Liver (tissue), 9 donors: ENCODE data around the gene DCAF11. TPM values are rescaled to one million over a fixed set of nuclear protein-coding genes. Genes with fewer than 3 reads are reported as not detected.

Experiments
- DNase-seq: peaks from one replicate; pipeline ENCODE4 v3.0.0-alpha.2; 2017; ENCODE audit warnings: low spot score
- H3K27ac ChIP-seq, 2 donors: one replicate each; pipeline ENCODE4 v1.7.0; 2013; ENCODE audit warnings: inconsistent platforms in 2 of 2, low read length in 2 of 2, control low read depth in 1 of 2, low read depth in 1 of 2, mild to moderate bottlenecking in 1 of 2
- H3K27me3 ChIP-seq, 4 donors: one replicate each; pipeline versions ENCODE4 v1.6.1 to v1.7.0; 2013; ENCODE audit warnings: low read length in 3 of 4, inconsistent platforms in 1 of 4, mild to moderate bottlenecking in 1 of 4, moderate library complexity in 1 of 4; ENCODE audit not compliant: control insufficient read depth in 4 of 4, insufficient read depth in 4 of 4
- H3K36me3 ChIP-seq, 4 donors: one replicate each; pipeline versions ENCODE4 v1.6.1 to v1.7.0; 2013; ENCODE audit warnings: low read length in 3 of 4, mild to moderate bottlenecking in 3 of 4, low read depth in 1 of 4, moderate library complexity in 1 of 4; ENCODE audit not compliant: control insufficient read depth in 4 of 4, insufficient read depth in 3 of 4
- H3K4me1 ChIP-seq, 4 donors: one replicate each; pipeline versions ENCODE4 v1.6.1 to v1.7.0; 2013; ENCODE audit warnings: low read length in 3 of 4, mild to moderate bottlenecking in 3 of 4, moderate library complexity in 1 of 4; ENCODE audit not compliant: control insufficient read depth in 4 of 4, insufficient read depth in 4 of 4
- H3K4me3 ChIP-seq, 3 donors: one replicate each; pipeline versions ENCODE4 v1.6.1 to v1.7.0; 2013; ENCODE audit warnings: low read length in 3 of 3, control low read depth in 1 of 3, low read depth in 1 of 3, mild to moderate bottlenecking in 1 of 3
- H3K9ac ChIP-seq, 2 donors: one replicate each; pipeline ENCODE4 v1.7.0; 2013; ENCODE audit warnings: low read length in 2 of 2, mild to moderate bottlenecking in 2 of 2, moderate library complexity in 2 of 2, control low read depth in 1 of 2, low read depth in 1 of 2
- H3K9me3 ChIP-seq, 4 donors: one replicate each; pipeline versions ENCODE4 v1.6.1 to v1.7.0; 2013; ENCODE audit warnings: low read length in 3 of 4; ENCODE audit not compliant: control insufficient read depth in 4 of 4
- ATF3 ChIP-seq: IDR thresholded peaks from 2 replicates; pipeline ENCODE4 v1.6.1; 2016; ENCODE audit warnings: antibody characterized with exemption
- CTCF ChIP-seq: fragments of 150-350 bp; IDR thresholded peaks from 2 replicates; pipeline ENCODE4 v1.5.1; 2017; ENCODE audit warnings: improper control_type of control experiment, low read depth, low read length; ENCODE audit not compliant: missing input control
- EGR1 ChIP-seq, 2 donors: IDR thresholded peaks; 2 replicates each; pipeline ENCODE4 v1.6.1; 2016 to 2018; ENCODE audit warnings: antibody characterized with exemption in 2 of 2, low read depth in 2 of 2
- FOXA1 ChIP-seq: IDR thresholded peaks from 2 replicates; pipeline ENCODE4 v1.6.1; 2016; ENCODE audit warnings: antibody characterized with exemption
- FOXA2 ChIP-seq: IDR thresholded peaks from 2 replicates; pipeline ENCODE4 v1.6.1; 2016; ENCODE audit warnings: antibody characterized with exemption
- GABPA ChIP-seq, 2 donors: IDR thresholded peaks in 1 of 2; conservative IDR thresholded peaks in 1 of 2; 2 replicates each; pipeline ENCODE4 v1.6.1; 2016; ENCODE audit warnings: antibody characterized with exemption in 2 of 2, mild to moderate bottlenecking in 1 of 2, moderate library complexity in 1 of 2
- HNF4A ChIP-seq, 2 donors: conservative IDR thresholded peaks; 2 replicates each; pipeline ENCODE4 v1.6.1; 2016; ENCODE audit warnings: antibody characterized with exemption in 2 of 2, mild to moderate bottlenecking in 2 of 2
- HNF4G ChIP-seq: IDR thresholded peaks from 2 replicates; pipeline ENCODE4 v1.6.1; 2016; ENCODE audit warnings: antibody characterized with exemption
- JUND ChIP-seq, 2 donors: IDR thresholded peaks; 2 replicates each; pipeline ENCODE4 v1.6.1; 2016; ENCODE audit warnings: antibody characterized with exemption in 2 of 2
- NR2F2 ChIP-seq: IDR thresholded peaks from 2 replicates; pipeline ENCODE4 v1.6.1; 2016; ENCODE audit warnings: antibody characterized with exemption
- RAD21 ChIP-seq, 2 donors: IDR thresholded peaks; 2 replicates each; pipeline ENCODE4 v1.6.1; 2016; ENCODE audit warnings: antibody characterized with exemption in 2 of 2, mild to moderate bottlenecking in 2 of 2
- RXRA ChIP-seq, 2 donors: IDR thresholded peaks; 2 replicates each; pipeline ENCODE4 v1.6.1; 2017 to 2018; ENCODE audit warnings: antibody characterized with exemption in 2 of 2, mild to moderate bottlenecking in 1 of 2
- SP1 ChIP-seq: IDR thresholded peaks from 2 replicates; pipeline ENCODE4 v1.6.1; 2018; ENCODE audit warnings: antibody characterized with exemption, mild to moderate bottlenecking
- TAF1 ChIP-seq: conservative IDR thresholded peaks from 2 replicates; pipeline ENCODE4 v1.6.1; 2016; ENCODE audit warnings: antibody characterized with exemption, mild to moderate bottlenecking
- YY1 ChIP-seq: IDR thresholded peaks from 2 replicates; pipeline ENCODE4 v1.6.1; 2016; ENCODE audit warnings: antibody characterized with exemption, mild to moderate bottlenecking
- ZBTB33 ChIP-seq: IDR thresholded peaks from 2 replicates; pipeline ENCODE4 v1.6.1; 2016; ENCODE audit warnings: antibody characterized with exemption
- WGBS: extraction: QIAGEN DNeasy Blood & Tissue Kit; methylation state at CpG from one replicate; pipeline ENCODE4 v1.1.7; 2013; 5-methylcytosine and 5-hydroxymethylcytosine counted together
- polyA plus RNA-seq, 2 donors: library from polyadenylated mRNA; stranded (reverse) in 1 of 2; unstranded in 1 of 2; fragments of 200-250 nt in 1 of 2; fragments of >200 nt in 1 of 2; fragmentation: Nextera tagmentation in 1 of 2; extraction: Ambion mirVana in 1 of 2; gene quantifications; one replicate each; pipeline versions ENCODE4 v1.2.1 to v1.2.3, GENCODE V29; 2013 to 2015
- total RNA-seq, 2 donors: library from RNA; depleted of rRNA; stranded (reverse); fragments of >200 nt; gene quantifications; one replicate each; pipeline ENCODE4 v1.2.3, GENCODE V29; 2014
- TF ChIP-seq, protein P1 (sequence below): IDR thresholded peaks from 2 replicates; pipeline ENCODE4 v1.6.1; 2016; ENCODE audit warnings: antibody characterized with exemption, mild to moderate bottlenecking
- TF ChIP-seq, protein P2 (sequence below): IDR thresholded peaks from 2 replicates; pipeline ENCODE4 v1.6.1; 2016; ENCODE audit warnings: antibody characterized with exemption
- donor health status: healthy.
- donor health status: healthy.
- donor health status: healthy.
- donor health status: healthy.
- donor health status: healthy.

The DCAF11 gene
- total and polyA plus RNA-seq, 4 donors: 30.1 to 312 (median 167) TPM

DNA sequence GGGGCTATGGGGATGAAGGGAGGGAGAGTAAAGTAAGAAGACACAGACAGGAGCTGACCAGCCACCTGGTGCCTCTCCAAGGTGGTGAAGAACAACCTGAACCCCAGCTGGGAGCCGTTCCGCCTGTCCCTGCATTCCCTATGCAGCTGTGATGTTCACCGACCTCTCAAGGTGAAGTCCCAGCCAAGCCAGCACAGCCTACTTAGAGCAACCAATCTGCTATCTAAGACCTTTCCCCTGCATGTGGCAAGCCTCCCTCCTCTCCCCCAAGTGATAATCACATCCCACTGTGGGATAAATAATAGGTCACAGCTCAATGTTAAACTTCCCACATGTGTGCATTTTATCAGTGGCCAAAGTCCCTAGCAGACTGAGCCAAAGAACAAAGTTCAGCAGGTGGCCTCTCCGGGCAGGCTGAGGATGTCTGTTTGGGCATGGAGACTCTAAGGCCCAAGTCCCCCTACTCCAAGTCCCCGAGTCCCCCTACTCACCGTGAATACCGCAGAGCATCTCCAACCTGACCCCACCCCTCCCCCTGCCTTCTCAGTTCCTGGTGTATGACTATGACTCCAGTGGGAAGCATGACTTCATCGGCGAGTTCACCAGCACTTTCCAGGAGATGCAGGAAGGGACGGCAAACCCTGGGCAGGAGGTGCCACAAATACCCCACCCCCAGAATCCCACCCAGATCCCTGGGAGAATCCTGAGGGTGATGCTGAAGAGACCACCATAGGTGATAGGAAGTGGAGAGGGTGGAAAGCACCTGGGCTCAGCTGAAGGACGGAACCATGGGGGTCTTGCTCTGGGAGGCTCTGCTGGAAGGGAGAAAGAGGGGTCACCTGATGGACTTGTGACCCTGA is 39.7 kb upstream of the DCAF11 start:
- whole genome bisulfite sequencing: 48% methylated on average over 11 of the region's 11 CpGs
- no peak for DNase-seq

More for the DNA sequence above, 39.7 kb upstream of the DCAF11 start:
- no peaks in the 10 kb centered on the region for H3K9me3 ChIP-seq
- H3K4me3 ChIP-seq: no peak overlapping the region
- H3K4me1 ChIP-seq: peaks cover 30 to 47% (median 39%) of the 10 kb centered on the region in 4 donors
- H3K9ac ChIP-seq: no peak overlapping the region
- no peaks in the 10 kb centered on the region for H3K36me3 ChIP-seq
- TF ChIP-seq RAD21 (IDR thresholded peaks at IDR 0.05) (peak in 1 of 2 donors; percentile 45), TAF1 (no peak), NR2F2 (peak; percentile 77), SP1 (peak; percentile 96), HNF4A (conservative IDR thresholded peaks at IDR 0.05) (peak; percentile 100), FOXA1 (peak; percentile 41), YY1 (peak; percentile 77), EGR1 (IDR thresholded peaks at IDR 0.05; ENCODE audit: low read depth in 2 of 2) (peak in 1 of 2 donors; percentile 43), JUND (IDR thresholded peaks at IDR 0.05) (peak in 1 of 2 donors; percentile 89), CTCF (no peak), ZBTB33 (peak; percentile 86), HNF4G (peak; percentile 99), RXRA (IDR thresholded peaks at IDR 0.05) (peak; percentile 97 to 99), GABPA (IDR thresholded peaks at IDR 0.05 in 1 of 2, conservative IDR thresholded peaks at IDR 0.05 in 1 of 2) (peak in 1 of 2 donors; percentile 69), ATF3 (no peak), FOXA2 (peak; percentile 59)
- TF ChIP-seq, protein P1, sequence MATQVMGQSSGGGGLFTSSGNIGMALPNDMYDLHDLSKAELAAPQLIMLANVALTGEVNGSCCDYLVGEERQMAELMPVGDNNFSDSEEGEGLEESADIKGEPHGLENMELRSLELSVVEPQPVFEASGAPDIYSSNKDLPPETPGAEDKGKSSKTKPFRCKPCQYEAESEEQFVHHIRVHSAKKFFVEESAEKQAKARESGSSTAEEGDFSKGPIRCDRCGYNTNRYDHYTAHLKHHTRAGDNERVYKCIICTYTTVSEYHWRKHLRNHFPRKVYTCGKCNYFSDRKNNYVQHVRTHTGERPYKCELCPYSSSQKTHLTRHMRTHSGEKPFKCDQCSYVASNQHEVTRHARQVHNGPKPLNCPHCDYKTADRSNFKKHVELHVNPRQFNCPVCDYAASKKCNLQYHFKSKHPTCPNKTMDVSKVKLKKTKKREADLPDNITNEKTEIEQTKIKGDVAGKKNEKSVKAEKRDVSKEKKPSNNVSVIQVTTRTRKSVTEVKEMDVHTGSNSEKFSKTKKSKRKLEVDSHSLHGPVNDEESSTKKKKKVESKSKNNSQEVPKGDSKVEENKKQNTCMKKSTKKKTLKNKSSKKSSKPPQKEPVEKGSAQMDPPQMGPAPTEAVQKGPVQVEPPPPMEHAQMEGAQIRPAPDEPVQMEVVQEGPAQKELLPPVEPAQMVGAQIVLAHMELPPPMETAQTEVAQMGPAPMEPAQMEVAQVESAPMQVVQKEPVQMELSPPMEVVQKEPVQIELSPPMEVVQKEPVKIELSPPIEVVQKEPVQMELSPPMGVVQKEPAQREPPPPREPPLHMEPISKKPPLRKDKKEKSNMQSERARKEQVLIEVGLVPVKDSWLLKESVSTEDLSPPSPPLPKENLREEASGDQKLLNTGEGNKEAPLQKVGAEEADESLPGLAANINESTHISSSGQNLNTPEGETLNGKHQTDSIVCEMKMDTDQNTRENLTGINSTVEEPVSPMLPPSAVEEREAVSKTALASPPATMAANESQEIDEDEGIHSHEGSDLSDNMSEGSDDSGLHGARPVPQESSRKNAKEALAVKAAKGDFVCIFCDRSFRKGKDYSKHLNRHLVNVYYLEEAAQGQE: peak; percentile 80
- TF ChIP-seq, protein P2, sequence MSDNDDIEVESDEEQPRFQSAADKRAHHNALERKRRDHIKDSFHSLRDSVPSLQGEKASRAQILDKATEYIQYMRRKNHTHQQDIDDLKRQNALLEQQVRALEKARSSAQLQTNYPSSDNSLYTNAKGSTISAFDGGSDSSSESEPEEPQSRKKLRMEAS: peak; percentile 100
- peak overlapping the region; percentile 26 to 51 for H3K27ac ChIP-seq
- H3K27me3 ChIP-seq: no peaks in the 10 kb centered on the region
